Measurements from ENCODE around the gene ANHX.

- no peak for TF ChIP-seq ZNF274 (IDR thresholded peaks at IDR 0.05; ENCODE audit: low read depth, low read length)
- TF ChIP-seq YY1 (IDR thresholded peaks at IDR 0.05; ENCODE audit: insufficient read depth, insufficient read length): no peak
- TF ChIP-seq SUZ12 (IDR thresholded peaks at IDR 0.05; ENCODE audit: extremely low read depth, insufficient read depth, insufficient read length): no peak
These were observed 879 bp upstream of the ANHX start for GRCh38 chr12:133236556-133236955.

Measured in NT2/D1 (cell line).